ENCODE results near the gene ADCY5.
"Not testable (repeated sequence)": the region's sequence is repeated elsewhere in the genome, so short reads cannot be mapped to it uniquely, and the experiment has no call there.

ADCY5 gene

GRCh38 chr3:123267821-123268220, 181.1 kb downstream of the ADCY5 start:
- Mint-ChIP-seq H3K36me3 (peaks cover 36% of the 10 kb centered on the region), H3K27me3 (no peaks in the 10 kb centered on the region), H3K9me3 (ENCODE audit: low read depth) (no peaks in the 10 kb centered on the region), H3K4me3 (no peak overlapping the region), H3K4me1 (ENCODE audit: low read depth) (no peaks in the 10 kb centered on the region), H3K27ac (no peak overlapping the region)

GRCh38 chr3:123263941-123264340, 184.9 kb downstream of the ADCY5 start:
- H3K4me1 Mint-ChIP-seq (ENCODE audit: low read depth) = no peaks in the 10 kb centered on the region

GRCh38 chr3:123262868-123263267, 186.0 kb downstream of the ADCY5 start:
- Mint-ChIP-seq H3K36me3 (peaks cover 25% of the 10 kb centered on the region), H3K9me3 (ENCODE audit: low read depth) (no peaks in the 10 kb centered on the region), H3K4me1 (ENCODE audit: low read depth) (no peaks in the 10 kb centered on the region), H3K27me3 (no peaks in the 10 kb centered on the region), H3K27ac (no peak overlapping the region), H3K4me3 (no peak overlapping the region)

More at GRCh38 chr3:123263941-123264340, 184.9 kb downstream of the ADCY5 start:
- Mint-ChIP-seq H3K36me3 (peaks cover 31% of the 10 kb centered on the region), H3K27me3 (no peaks in the 10 kb centered on the region), H3K9me3 (ENCODE audit: low read depth) (no peaks in the 10 kb centered on the region), H3K4me3 (no peak overlapping the region), H3K27ac (no peak overlapping the region)

- Mint-ChIP-seq H3K9me3 (ENCODE audit: low read depth) (no peaks in the 10 kb centered on the region), H3K4me3 (no peak overlapping the region), H3K27ac (peak overlapping the region; percentile 34), H3K27me3 (no peaks in the 10 kb centered on the region), H3K36me3 (peaks cover 25% of the 10 kb centered on the region), H3K4me1 (ENCODE audit: low read depth) (no peaks in the 10 kb centered on the region)
Measured at GRCh38 chr3:123262226-123262625, 186.7 kb downstream of the ADCY5 start.

- Mint-ChIP-seq H3K4me1 (ENCODE audit: low read depth) (no peaks in the 10 kb centered on the region), H3K36me3 (peaks cover 22% of the 10 kb centered on the region), H3K4me3 (no peak overlapping the region), H3K27me3 (no peaks in the 10 kb centered on the region), H3K9me3 (ENCODE audit: low read depth) (no peaks in the 10 kb centered on the region), H3K27ac (no peak overlapping the region)
Measured at GRCh38 chr3:123261666-123262065, 187.2 kb downstream of the ADCY5 start.

- no peaks in the 10 kb centered on the region for H3K9me3 Mint-ChIP-seq (ENCODE audit: low read depth)
Measured at GRCh38 chr3:123258811-123259420, 190.0 kb downstream of the ADCY5 start.

GRCh38 chr3:123258359-123258758, 190.5 kb downstream of the ADCY5 start:
- H3K4me3 Mint-ChIP-seq = no peak overlapping the region
- no peaks in the 10 kb centered on the region for H3K27me3 Mint-ChIP-seq
- no peaks in the 10 kb centered on the region for H3K9me3 Mint-ChIP-seq (ENCODE audit: low read depth)
- H3K36me3 Mint-ChIP-seq = peaks cover 7% of the 10 kb centered on the region
- no peak overlapping the region for H3K27ac Mint-ChIP-seq
- H3K4me1 Mint-ChIP-seq (ENCODE audit: low read depth) = no peaks in the 10 kb centered on the region

More at GRCh38 chr3:123258811-123259420, 190.0 kb downstream of the ADCY5 start:
- Mint-ChIP-seq H3K4me3 (no peak overlapping the region), H3K27ac (no peak overlapping the region), H3K36me3 (peaks cover 9% of the 10 kb centered on the region), H3K27me3 (no peaks in the 10 kb centered on the region), H3K4me1 (ENCODE audit: low read depth) (no peaks in the 10 kb centered on the region)

GRCh38 chr3:123256256-123256655, 192.6 kb downstream of the ADCY5 start:
- no peak overlapping the region for H3K27ac Mint-ChIP-seq
- H3K4me3 Mint-ChIP-seq = no peak overlapping the region
- no peaks in the 10 kb centered on the region for H3K9me3 Mint-ChIP-seq (ENCODE audit: low read depth)

GRCh38 chr3:123246866-123247265, 202.0 kb downstream of the ADCY5 start:
- H3K9me3 Mint-ChIP-seq (ENCODE audit: low read depth) = no peaks in the 10 kb centered on the region
- H3K27ac Mint-ChIP-seq = no peak overlapping the region
- H3K4me3 Mint-ChIP-seq = no peak overlapping the region
- H3K36me3 Mint-ChIP-seq = peaks cover 18% of the 10 kb centered on the region
- peaks cover 19% of the 10 kb centered on the region for H3K4me1 Mint-ChIP-seq (ENCODE audit: low read depth)
- H3K27me3 Mint-ChIP-seq = no peaks in the 10 kb centered on the region

More at GRCh38 chr3:123256256-123256655, 192.6 kb downstream of the ADCY5 start:
- Mint-ChIP-seq H3K36me3 (peaks cover 5% of the 10 kb centered on the region), H3K27me3 (no peaks in the 10 kb centered on the region), H3K4me1 (ENCODE audit: low read depth) (no peaks in the 10 kb centered on the region)

- Mint-ChIP-seq H3K36me3 (peaks cover 29% of the 10 kb centered on the region), H3K4me3 (no peak overlapping the region), H3K9me3 (ENCODE audit: low read depth) (no peaks in the 10 kb centered on the region), H3K4me1 (ENCODE audit: low read depth) (peaks cover 24% of the 10 kb centered on the region), H3K27me3 (no peaks in the 10 kb centered on the region), H3K27ac (no peak overlapping the region)
Measured at GRCh38 chr3:123244128-123244527, 204.8 kb downstream of the ADCY5 start.

- no peak overlapping the region for H3K4me3 Mint-ChIP-seq
- no peaks in the 10 kb centered on the region for H3K27me3 Mint-ChIP-seq
- H3K27ac Mint-ChIP-seq = no peak overlapping the region
- no peaks in the 10 kb centered on the region for H3K9me3 Mint-ChIP-seq (ENCODE audit: low read depth)
- H3K36me3 Mint-ChIP-seq = peaks cover 29% of the 10 kb centered on the region
- peaks cover 24% of the 10 kb centered on the region for H3K4me1 Mint-ChIP-seq (ENCODE audit: low read depth)
Measured at GRCh38 chr3:123239756-123240155, 209.1 kb downstream of the ADCY5 start.

GRCh38 chr3:123239186-123239585, 209.7 kb downstream of the ADCY5 start:
- Mint-ChIP-seq H3K36me3 (peaks cover 30% of the 10 kb centered on the region), H3K4me1 (ENCODE audit: low read depth) (peaks cover 19% of the 10 kb centered on the region)
- not testable (repeated sequence) for H3K27ac Mint-ChIP-seq; H3K9me3 Mint-ChIP-seq (ENCODE audit: low read depth); H3K4me3 Mint-ChIP-seq; H3K27me3 Mint-ChIP-seq

- H3K4me3 Mint-ChIP-seq = no peak overlapping the region
- no peaks in the 10 kb centered on the region for H3K27me3 Mint-ChIP-seq
- H3K9me3 Mint-ChIP-seq (ENCODE audit: low read depth) = no peaks in the 10 kb centered on the region
- no peak overlapping the region for H3K27ac Mint-ChIP-seq
- H3K4me1 Mint-ChIP-seq (ENCODE audit: low read depth) = peaks cover 8% of the 10 kb centered on the region
- H3K36me3 Mint-ChIP-seq = peaks cover 38% of the 10 kb centered on the region
Measured at GRCh38 chr3:123236902-123237301, 212.0 kb downstream of the ADCY5 start.

All from activated naive CD8-positive, alpha-beta T cell (primary cell).